Thoracic aorta (tissue), 2 donors: ENCODE measurements around the gene SAT2. TPM values are rescaled to one million over a fixed set of nuclear protein-coding genes. Genes with fewer than 3 reads are reported as not detected.

Experiments used
- ATAC-seq: fragments of 150-250 bp; one replicate; pipeline ENCODE4 v1.8.0; 2017; ENCODE audit warnings: low read depth; ENCODE audit not compliant: insufficient number of reproducible peaks, low FRiP score
- DNase-seq: peaks from one replicate; pipeline ENCODE4 v3.0.0-alpha.2; 2020; ENCODE audit warnings: low spot score
- H3K27ac ChIP-seq, 2 donors: fragments of 200-600 bp; sonication (generic); 1 replicate in 1 of 2; 2 replicates in 1 of 2; pipeline ENCODE4 v1.5.1; 2016; ENCODE audit warnings: mild to moderate bottlenecking in 2 of 2, moderate library complexity in 2 of 2
- H3K27me3 ChIP-seq: fragments of 200-600 bp; sonication (generic); replicated peaks from 2 replicates; pipeline ENCODE4 v1.6.0; 2016; ENCODE audit warnings: mild to moderate bottlenecking; ENCODE audit not compliant: insufficient read depth
- H3K36me3 ChIP-seq: fragments of 200-600 bp; sonication (generic); one replicate; pipeline ENCODE4 v1.5.1; 2016
- H3K4me1 ChIP-seq, 2 donors: fragments of 200-600 bp; sonication (generic); 1 replicate in 1 of 2; 2 replicates in 1 of 2; pipeline versions ENCODE4 v1.5.1 to v1.6.0; 2016; ENCODE audit warnings: low read depth in 2 of 2, mild to moderate bottlenecking in 1 of 2; ENCODE audit not compliant: control insufficient read depth in 1 of 2
- H3K4me3 ChIP-seq: fragments of 200-600 bp; sonication (generic); 2 replicates; pipeline ENCODE4 v1.5.1; 2016; ENCODE audit warnings: mild to moderate bottlenecking
- H3K9me3 ChIP-seq: fragments of 200-600 bp; sonication (generic); 2 replicates; pipeline ENCODE4 v1.5.1; 2016
- total RNA-seq, 2 donors: library from RNA; depleted of rRNA; stranded (reverse); fragments of >200 nt; gene quantifications; one replicate each; pipeline versions ENCODE4 v1.1.0 to v1.2.3, GENCODE V29; 2016
- TF ChIP-seq, protein P1 (sequence below): fragments of 200-600 bp; sonication (generic); IDR thresholded peaks from one replicate; pipeline ENCODE4 v1.5.1; 2019; ENCODE audit warnings: antibody characterized with exemption

Gene SAT2
- total RNA-seq, 2 donors from 2014 or later = 29.8 to 30.9 TPM

- TF ChIP-seq, protein P1, sequence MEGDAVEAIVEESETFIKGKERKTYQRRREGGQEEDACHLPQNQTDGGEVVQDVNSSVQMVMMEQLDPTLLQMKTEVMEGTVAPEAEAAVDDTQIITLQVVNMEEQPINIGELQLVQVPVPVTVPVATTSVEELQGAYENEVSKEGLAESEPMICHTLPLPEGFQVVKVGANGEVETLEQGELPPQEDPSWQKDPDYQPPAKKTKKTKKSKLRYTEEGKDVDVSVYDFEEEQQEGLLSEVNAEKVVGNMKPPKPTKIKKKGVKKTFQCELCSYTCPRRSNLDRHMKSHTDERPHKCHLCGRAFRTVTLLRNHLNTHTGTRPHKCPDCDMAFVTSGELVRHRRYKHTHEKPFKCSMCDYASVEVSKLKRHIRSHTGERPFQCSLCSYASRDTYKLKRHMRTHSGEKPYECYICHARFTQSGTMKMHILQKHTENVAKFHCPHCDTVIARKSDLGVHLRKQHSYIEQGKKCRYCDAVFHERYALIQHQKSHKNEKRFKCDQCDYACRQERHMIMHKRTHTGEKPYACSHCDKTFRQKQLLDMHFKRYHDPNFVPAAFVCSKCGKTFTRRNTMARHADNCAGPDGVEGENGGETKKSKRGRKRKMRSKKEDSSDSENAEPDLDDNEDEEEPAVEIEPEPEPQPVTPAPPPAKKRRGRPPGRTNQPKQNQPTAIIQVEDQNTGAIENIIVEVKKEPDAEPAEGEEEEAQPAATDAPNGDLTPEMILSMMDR = no peak
- Histone ChIP-seq H3K4me1 (no peaks in the 10 kb centered on the region), H3K4me3 (no peak overlapping the region), H3K36me3 (peaks cover 37% of the 10 kb centered on the region), H3K27me3 (no peaks in the 10 kb centered on the region), H3K27ac (no peak overlapping the region), H3K9me3 (no peaks in the 10 kb centered on the region)
- ATAC-seq (no peak), DNase-seq (no peak)
Measured at GRCh38 chr17:7667656-7668406, 40.2 kb upstream of the SAT2 start.

DNA sequence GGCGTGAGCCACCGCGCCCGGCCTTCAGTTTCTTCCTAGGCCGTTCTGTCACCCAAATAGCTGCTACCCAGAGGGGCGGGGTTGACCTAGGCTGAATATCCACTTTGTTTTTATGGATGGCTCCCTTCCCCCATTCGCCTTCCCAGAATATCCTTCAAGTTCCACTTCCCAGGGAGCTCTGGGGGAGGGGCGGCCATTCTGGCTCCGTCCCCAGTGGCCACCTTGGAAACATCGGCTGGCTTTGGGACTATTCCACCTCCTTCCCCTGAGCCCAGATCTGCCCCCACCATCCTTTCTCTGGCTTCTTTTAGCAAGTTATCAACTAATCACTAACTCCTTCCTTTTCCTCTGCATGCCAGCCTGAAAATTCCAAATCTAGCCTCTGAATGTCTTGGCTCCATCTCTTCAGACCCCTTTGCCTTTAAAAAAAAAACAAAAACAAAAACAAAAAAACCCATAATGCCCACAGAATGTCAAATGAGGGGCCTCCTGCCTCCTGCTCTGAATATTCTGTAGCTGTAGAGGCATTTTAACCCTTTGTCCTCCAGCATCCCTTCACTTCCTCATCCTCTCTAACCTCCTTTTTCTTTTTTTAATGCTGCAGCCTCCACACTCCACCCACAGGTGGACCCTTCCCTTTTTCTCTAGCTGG is 29.5 kb upstream of the SAT2 start:
- H3K4me3 ChIP-seq = no peak overlapping the region
- TF ChIP-seq, protein P1 = no peak
- H3K36me3 ChIP-seq = no peaks in the 10 kb centered on the region
- no peak for DNase-seq
- no peak overlapping the region for H3K27ac ChIP-seq
- no peak for ATAC-seq
- peaks cover 3% of the 10 kb centered on the region for H3K27me3 ChIP-seq
- H3K4me1 ChIP-seq = no peaks in the 10 kb centered on the region
- H3K9me3 ChIP-seq = no peaks in the 10 kb centered on the region

DNA sequence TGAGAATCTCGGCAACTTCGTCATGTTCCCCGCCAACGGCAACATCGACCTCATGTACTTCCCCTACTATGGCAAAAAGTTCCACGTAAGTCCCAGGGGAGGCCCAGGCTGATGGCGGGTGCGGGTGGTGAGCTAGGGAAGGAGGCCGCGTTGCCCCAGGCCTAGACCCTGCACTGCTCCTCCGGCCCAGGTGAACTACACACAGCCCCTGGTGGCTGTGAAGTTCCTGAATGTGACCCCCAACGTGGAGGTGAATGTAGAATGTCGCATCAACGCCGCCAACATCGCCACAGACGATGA is 27.9 kb upstream of the SAT2 start:
- Histone ChIP-seq H3K27ac (no peak overlapping the region), H3K36me3 (no peaks in the 10 kb centered on the region), H3K27me3 (peaks cover 18% of the 10 kb centered on the region), H3K4me3 (no peak overlapping the region), H3K9me3 (no peaks in the 10 kb centered on the region), H3K4me1 (peaks cover 12 to 15% of the 10 kb centered on the region in 2 donors)
- DNase-seq (no peak), ATAC-seq (no peak)
- TF ChIP-seq, protein P1 = no peak

GRCh38 chr17:7654832-7655540 is 27.4 kb upstream of the SAT2 start:
- TF ChIP-seq, protein P1 = no peak
- H3K27ac ChIP-seq = no peak overlapping the region

More at GRCh38 chr17:7654832-7655540, 27.4 kb upstream of the SAT2 start:
- DNase-seq (no peak), ATAC-seq (no peak)
- H3K4me3 ChIP-seq = no peak overlapping the region
- H3K9me3 ChIP-seq = no peaks in the 10 kb centered on the region
- H3K4me1 ChIP-seq = peaks cover 14 to 20% of the 10 kb centered on the region in 2 donors
- H3K27me3 ChIP-seq = peaks cover 23% of the 10 kb centered on the region
- H3K36me3 ChIP-seq = no peaks in the 10 kb centered on the region
